Left ventricle myocardium superior (tissue), 1 donor: ENCODE results near the gene HIRIP3. TPM values are rescaled to one million over a fixed set of nuclear protein-coding genes. Genes with fewer than 3 reads are reported as not detected.

Source experiments
- total RNA-seq: library from RNA; stranded (reverse); fragmentation: NEBNext Ultra II Directional; extraction: Animal tissue kit (Norgen Biotek cat#: 25700); gene quantifications from one replicate; pipeline ENCODE4 v1.2.1, GENCODE V29; 2021
- donor health status: DM: no; HTN: yes; CAD: no; lungs with severe emphysema.

HIRIP3 gene
- total RNA-seq, 1 donor from 2014 or later: 19.4 TPM

Other genes with a start within 250 kb of the HIRIP3 start
- gene C16orf54, start 249.6 kb downstream of the HIRIP3 start, total RNA-seq: 0.74 TPM
- gene ZG16, start 217.4 kb downstream of the HIRIP3 start, total RNA-seq: not detected
- gene KIF22, start 204.9 kb downstream of the HIRIP3 start, total RNA-seq: 55.2 TPM
- gene MAZ, start 189.1 kb downstream of the HIRIP3 start, total RNA-seq: 101 TPM
- gene PRRT2, start 183.4 kb downstream of the HIRIP3 start, total RNA-seq: 3.1 TPM
- gene PAGR1, start 179.5 kb downstream of the HIRIP3 start, total RNA-seq: 16.2 TPM
- 47.0 TPM for gene MVP, start 175.2 kb downstream of the HIRIP3 start, total RNA-seq
- 65.8 TPM for gene CDIPT, start 132.4 kb downstream of the HIRIP3 start, total RNA-seq
- 0.22 TPM for gene SEZ6L2, start 96.1 kb downstream of the HIRIP3 start, total RNA-seq
- 0.37 TPM for gene ASPHD1, start 95.1 kb downstream of the HIRIP3 start, total RNA-seq
- 5.5 TPM for gene KCTD13, start 69.4 kb downstream of the HIRIP3 start, total RNA-seq
- gene TMEM219, start 33.5 kb downstream of the HIRIP3 start, total RNA-seq: 66.2 TPM
- 34.9 TPM for gene TAOK2, start 21.7 kb downstream of the HIRIP3 start, total RNA-seq
- gene INO80E, start 624 bp upstream of the HIRIP3 start, total RNA-seq: 31.3 TPM
- gene DOC2A, start 15.4 kb upstream of the HIRIP3 start, total RNA-seq: 0.82 TPM
- gene C16orf92, start 27.6 kb upstream of the HIRIP3 start, total RNA-seq: not detected
- gene TLCD3B, start 35.7 kb upstream of the HIRIP3 start, total RNA-seq: not detected
- gene ALDOA, start 70.1 kb upstream of the HIRIP3 start, total RNA-seq: 4,258 TPM
- 33.1 TPM for gene PPP4C, start 80.4 kb upstream of the HIRIP3 start, total RNA-seq
- 0.79 TPM for gene TBX6, start 96.3 kb upstream of the HIRIP3 start, total RNA-seq
- gene YPEL3, start 100.6 kb upstream of the HIRIP3 start, total RNA-seq: 66.0 TPM
- 2.0 TPM for gene GDPD3, start 117.9 kb upstream of the HIRIP3 start, total RNA-seq
- gene MAPK3, start 127.6 kb upstream of the HIRIP3 start, total RNA-seq: 44.7 TPM
- gene CORO1A, start 188.0 kb upstream of the HIRIP3 start, total RNA-seq: 10.3 TPM
- gene BOLA2B, start 198.0 kb upstream of the HIRIP3 start, total RNA-seq: 49.5 TPM
- gene SLX1A, start 198.3 kb upstream of the HIRIP3 start, total RNA-seq: 16.5 TPM
- 12.5 TPM for gene SULT1A3, start 203.6 kb upstream of the HIRIP3 start, total RNA-seq